Stimulated activated CD8-positive, alpha-beta memory T cell treated with anti-CD3 and anti-CD28 coated beads, Interleukin-15, amount 100 ng/mL, for 4 hours (primary cell): ENCODE measurements around the gene TMEM92.

Source experiments
- DNase-seq, 2 donors: peaks; one replicate each; pipeline ENCODE4 v3.0.0-alpha.2; 2020; ENCODE audit warnings: low read depth in 2 of 2

TMEM92 gene

DNA sequence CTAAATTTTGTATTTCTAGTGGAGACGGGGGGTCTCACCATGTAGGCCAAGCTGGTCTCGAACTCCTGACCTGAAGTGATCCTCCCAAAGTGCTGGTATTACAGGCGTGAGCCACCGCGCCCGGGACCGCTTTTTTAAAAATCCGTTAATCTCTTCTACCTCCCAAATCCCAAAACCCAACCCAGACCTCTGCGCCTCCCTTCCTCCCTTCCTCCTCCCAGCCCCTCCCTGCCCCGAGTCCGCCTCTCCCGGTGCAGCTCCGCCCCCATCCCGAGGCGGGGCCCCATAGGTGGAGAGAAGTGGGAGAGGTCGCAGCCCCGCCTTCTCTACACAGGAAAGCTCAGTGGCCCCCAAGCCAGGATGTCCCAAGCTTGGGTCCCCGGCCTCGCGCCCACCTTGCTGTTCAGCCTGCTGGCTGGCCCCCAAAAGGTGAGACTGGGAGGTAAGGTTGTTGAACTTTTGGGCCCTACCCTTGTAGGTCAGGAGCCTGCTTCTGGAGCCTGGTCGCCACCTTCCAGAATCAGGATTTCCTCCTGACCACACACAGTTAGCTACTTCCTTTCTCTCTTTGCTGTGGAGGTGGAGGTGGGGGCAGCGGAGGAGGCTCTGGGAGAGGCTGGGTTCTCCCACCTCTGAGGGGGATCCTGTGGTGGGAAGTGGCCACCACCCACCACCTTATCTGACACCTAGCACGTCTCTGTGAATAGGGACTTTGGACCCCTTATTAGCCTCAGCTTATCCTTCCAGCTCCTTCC, at the start of gene TMEM92:
TSS of gene TMEM92 (plus strand) at position 325 of the 755 bp plus-strand sequence. CDS start at position 361, 36 bp downstream.
- no peak for DNase-seq

GRCh38 chr17:50225701-50226240, 48.5 kb upstream of the TMEM92 start:
- no peak for DNase-seq

GRCh38 chr17:50234581-50234980, 39.7 kb upstream of the TMEM92 start:
- no peak for DNase-seq

DNA sequence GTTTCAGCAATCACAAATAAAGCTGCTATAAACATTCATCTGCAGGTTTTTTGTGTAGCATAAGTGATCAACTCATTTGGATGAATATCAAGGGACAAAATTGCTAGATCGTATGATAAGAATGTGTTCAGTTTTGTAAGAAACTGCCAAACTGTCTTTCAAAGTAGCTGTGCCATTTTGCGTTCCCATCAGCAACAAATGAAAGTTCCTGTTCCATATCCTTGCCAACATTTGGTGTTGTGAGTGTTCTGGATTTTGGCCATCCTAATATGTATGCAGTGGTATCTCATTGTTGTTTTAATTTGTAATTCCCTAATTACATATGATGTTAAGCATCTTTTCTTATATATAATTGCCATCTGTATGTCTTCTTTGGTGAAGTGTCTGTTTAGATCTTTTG, 36.4 kb upstream of the TMEM92 start:
- DNase-seq: no peak

DNA sequence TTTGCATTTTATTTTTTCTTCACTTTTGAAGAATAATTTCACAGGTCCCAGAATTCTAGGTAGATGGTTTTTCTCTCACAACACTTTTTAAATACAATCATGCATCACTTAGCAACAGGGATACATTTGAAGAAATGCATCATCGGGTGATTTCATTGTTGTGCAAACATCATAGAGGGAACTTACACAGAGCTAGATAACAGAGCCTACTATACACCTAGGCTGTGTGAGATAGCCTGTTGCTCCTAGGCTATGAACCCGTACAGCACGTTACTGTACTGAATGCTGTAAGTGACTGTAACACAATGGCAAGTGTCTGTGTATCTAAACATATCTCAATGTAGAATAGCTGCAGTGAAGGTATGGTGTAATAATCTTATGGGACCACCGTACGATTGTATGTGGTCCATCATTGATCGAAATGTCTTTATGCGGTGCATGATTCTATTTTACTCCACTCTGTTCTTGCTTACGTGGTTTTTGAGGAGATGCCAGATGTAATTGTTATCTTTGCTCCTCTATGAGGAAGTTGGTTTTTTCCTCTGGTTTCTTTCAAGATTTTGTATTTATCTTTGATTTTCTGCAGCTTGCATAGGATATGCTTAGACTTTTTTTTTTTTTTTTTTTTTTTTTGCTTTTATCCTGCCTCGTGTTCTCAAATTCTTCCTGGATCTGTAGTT, 35.5 kb upstream of the TMEM92 start:
- no peak for DNase-seq

- no peak for DNase-seq
Observed at GRCh38 chr17:50239937-50240336, 34.3 kb upstream of the TMEM92 start.

DNA sequence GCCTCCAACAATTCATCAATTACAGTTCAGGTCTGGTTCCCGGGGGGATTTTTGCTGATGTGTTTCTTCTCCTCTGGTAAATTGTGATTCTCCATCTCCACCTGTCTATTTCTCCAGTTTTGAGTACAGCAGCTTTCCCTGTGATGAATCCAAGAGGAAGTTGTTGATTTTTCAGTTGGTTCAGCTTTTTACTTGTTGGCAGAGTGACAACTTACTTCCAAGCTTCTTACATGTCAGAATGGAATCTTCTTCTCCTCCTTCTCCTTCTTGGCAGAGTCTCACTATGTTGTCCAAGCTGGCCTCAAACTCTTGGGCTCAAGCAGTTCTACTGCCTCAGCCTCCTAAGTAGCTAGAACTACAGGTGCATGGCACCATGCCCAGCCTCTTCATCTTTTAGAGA, 33.4 kb upstream of the TMEM92 start:
- no peak for DNase-seq

GRCh38 chr17:50241431-50241830, 32.8 kb upstream of the TMEM92 start:
- no peak for DNase-seq

- DNase-seq: no peak
Observed at GRCh38 chr17:50244771-50245170, 29.5 kb upstream of the TMEM92 start.

- no peak for DNase-seq
Observed at GRCh38 chr17:50248255-50248654, 26.0 kb upstream of the TMEM92 start.

- no peak for DNase-seq
Observed at GRCh38 chr17:50252781-50253180, 21.5 kb upstream of the TMEM92 start.

GRCh38 chr17:50255766-50256635, 18.3 kb upstream of the TMEM92 start:
- no peak for DNase-seq

- DNase-seq: no peak
Observed at GRCh38 chr17:50256826-50257618, 17.2 kb upstream of the TMEM92 start.

GRCh38 chr17:50257676-50258224, 16.5 kb upstream of the TMEM92 start:
- no peak for DNase-seq

DNA sequence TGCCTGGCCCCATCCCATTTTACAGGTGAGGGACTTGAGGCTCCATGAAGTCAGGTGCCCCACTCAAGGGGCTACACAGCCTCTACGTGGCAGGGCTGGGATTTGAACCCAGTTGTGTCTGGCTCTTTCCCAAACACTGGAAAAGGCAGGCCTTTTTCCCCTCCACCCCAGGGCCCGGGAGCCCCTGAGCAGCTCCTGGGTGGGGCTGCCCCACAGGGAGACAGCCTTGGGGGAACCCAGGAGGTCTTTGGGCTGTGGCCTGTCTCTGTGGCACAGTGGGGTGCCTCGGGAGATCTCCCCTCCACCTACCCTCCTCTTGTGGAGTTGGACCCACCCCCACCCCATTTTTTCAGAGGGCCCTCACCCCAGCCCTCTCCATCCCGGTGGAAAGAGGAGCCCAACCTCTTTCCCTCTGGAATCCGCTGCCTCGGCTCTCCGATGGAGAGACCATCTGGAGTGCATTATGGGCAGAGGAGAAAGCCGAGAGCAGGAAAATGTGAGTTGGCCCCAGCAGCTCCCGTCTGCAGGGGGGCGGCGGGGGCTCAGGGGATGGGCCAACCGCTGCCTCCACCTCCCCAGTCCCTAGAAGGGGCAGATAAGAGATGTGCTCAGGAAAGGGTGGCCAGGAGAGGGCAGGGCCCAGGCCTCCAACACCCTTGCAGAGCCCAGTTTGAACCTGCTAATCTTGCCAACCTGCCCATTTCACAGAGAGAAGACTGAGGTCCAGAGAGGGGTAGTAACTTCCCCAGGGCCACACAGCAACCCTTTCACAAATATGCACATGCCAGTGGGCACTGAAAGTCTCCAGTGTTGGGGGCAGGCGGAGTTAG, 15.4 kb upstream of the TMEM92 start:
- no peak for DNase-seq

GRCh38 chr17:50259477-50260324, 14.6 kb upstream of the TMEM92 start:
- no peak for DNase-seq

- no peak for DNase-seq
Observed at GRCh38 chr17:50260501-50260911, 13.8 kb upstream of the TMEM92 start.

GRCh38 chr17:50261051-50261915, 13.0 kb upstream of the TMEM92 start:
- DNase-seq: no peak
